Measurements from ENCODE around the gene KRTAP20-4.

The KRTAP20-4 gene

GRCh38 chr21:30616125-30616524, 4.3 kb upstream of the KRTAP20-4 start, which contains the start of gene KRTAP20-1:
Gene KRTAP20-1 (plus strand): TSS chr21:30616425. CDS start chr21:30616455, 30 bp downstream.
- TF ChIP-seq CTCF (IDR thresholded peaks at IDR 0.05; ENCODE audit: low read depth, low read length, missing control alignments): no peak
- in situ Hi-C loops (cut with HindIII; ENCODE audit: low sequenced_read_pairs): no loop called here
- no peak within 1 kb of the TSS for H3K4me3 ChIP-seq (ENCODE audit: low read depth, low read length)
- no peak for DNase-seq (ENCODE audit: low read depth)

DNA sequence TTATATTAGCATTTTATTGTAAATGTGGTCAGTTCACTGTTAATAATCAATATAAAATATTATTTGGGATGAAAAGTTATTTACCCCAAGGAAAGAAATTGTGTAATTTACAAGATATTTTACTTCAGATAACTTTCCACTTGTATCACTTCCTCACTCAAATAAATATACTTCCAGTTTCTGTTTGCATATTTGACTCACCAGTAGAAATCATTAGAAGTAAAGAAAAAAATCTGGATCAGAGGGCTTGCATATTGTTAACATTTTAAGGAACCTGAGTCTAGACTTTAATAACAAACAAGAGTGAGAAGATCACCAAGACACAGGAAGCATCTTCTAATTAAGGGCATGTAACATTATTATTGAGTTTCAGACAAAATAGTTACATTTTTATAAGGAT, 347 bp upstream of the KRTAP20-4 start:
- TF ChIP-seq CTCF (IDR thresholded peaks at IDR 0.05; ENCODE audit: low read depth, low read length, missing control alignments): no peak
- in situ Hi-C loops (cut with HindIII; ENCODE audit: low sequenced_read_pairs): no loop called here
- H3K4me3 ChIP-seq (ENCODE audit: low read depth, low read length): no peak overlapping the region
- DNase-seq (ENCODE audit: low read depth): no peak

DNA sequence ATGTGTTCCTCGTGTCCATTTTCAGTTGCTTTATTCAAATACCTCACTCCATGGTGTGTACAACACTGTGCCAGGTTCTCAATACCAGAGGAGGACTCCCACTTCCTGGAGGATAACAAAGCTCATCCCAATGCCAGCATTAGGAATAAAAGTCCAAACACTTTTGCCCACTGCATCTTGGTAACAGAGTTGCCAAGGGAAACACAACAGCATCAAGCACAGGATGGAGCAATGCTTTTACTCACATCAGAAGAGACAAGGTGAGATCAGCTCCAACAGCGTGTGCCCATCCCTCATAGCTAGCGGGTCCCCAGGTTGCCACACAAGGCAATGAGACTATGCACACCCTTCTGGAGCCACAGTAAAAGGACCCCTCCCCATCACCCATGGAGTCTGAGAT, 2.9 kb downstream of the KRTAP20-4 start:
- TF ChIP-seq CTCF (IDR thresholded peaks at IDR 0.05; ENCODE audit: low read depth, low read length, missing control alignments): no peak
- no peak overlapping the region for H3K4me3 ChIP-seq (ENCODE audit: low read depth, low read length)
- in situ Hi-C loops (cut with HindIII; ENCODE audit: low sequenced_read_pairs): no loop called here
- no peak for DNase-seq (ENCODE audit: low read depth)

DNA sequence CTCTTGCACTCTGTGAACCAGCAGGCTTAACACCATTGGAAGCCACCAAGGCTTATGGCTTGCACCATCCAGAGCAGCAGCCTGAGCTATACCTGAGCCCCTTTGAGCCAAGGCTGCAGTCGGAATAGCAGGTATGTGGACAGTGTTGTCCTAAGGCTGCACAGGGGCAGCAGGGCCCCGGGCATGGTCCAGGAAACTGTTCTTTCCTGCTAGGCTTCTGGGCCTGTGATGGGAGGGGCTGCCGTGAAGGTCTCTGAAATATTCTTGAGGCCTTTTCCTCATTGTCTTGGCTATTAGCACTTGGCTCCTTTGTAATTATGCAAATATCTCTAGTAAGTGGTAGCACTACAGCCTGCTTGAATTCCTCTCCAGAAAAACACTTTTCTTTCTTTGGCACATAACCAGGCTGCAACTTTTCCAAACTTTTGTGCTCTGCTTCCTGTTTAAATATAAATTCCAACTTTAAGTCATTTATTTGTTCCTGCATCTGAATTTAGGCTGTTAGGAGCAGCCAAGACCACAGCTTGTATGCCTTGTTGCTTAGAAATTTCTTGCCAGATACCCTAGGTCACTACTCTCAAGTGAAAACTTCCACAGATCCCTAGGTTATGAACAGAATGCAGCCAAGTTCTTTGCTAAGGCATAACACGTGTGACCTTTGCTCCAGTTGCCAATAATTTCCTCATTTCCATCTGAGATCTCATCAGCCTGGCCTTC, 5.2 kb downstream of the KRTAP20-4 start:
- no peak for DNase-seq (ENCODE audit: low read depth)
- in situ Hi-C loops (cut with HindIII; ENCODE audit: low sequenced_read_pairs): no loop called here
- TF ChIP-seq CTCF (IDR thresholded peaks at IDR 0.05; ENCODE audit: low read depth, low read length, missing control alignments): no peak
- no peak overlapping the region for H3K4me3 ChIP-seq (ENCODE audit: low read depth, low read length)

DNA sequence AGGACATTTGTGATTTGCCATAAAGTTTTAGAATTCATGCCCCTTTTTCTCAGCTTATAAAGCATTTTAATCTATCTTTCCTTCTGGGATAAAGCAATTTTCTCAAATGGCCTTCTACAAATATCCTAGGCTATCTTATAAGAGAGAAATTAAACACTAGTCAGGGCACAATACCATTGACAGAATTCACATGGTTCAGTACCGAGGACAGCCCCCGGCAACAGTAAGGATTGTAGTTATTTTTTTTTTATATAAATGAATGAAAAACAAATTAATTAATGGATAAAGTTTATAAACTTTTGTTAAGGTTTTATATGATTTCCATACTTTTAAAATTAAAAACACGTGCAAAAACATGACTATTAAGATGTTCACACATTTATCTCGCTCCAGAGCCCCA, 7.7 kb downstream of the KRTAP20-4 start:
- no peak overlapping the region for H3K4me3 ChIP-seq (ENCODE audit: low read depth, low read length)
- in situ Hi-C loops (cut with HindIII; ENCODE audit: low sequenced_read_pairs): no loop called here
- TF ChIP-seq CTCF (IDR thresholded peaks at IDR 0.05; ENCODE audit: low read depth, low read length, missing control alignments): no peak
- no peak for DNase-seq (ENCODE audit: low read depth)

GRCh38 chr21:30629200-30629599, 8.8 kb downstream of the KRTAP20-4 start:
- DNase-seq (ENCODE audit: low read depth): no peak
- in situ Hi-C loops (cut with HindIII; ENCODE audit: low sequenced_read_pairs): no loop called here

More at GRCh38 chr21:30629200-30629599, 8.8 kb downstream of the KRTAP20-4 start:
- H3K4me3 ChIP-seq (ENCODE audit: low read depth, low read length): no peak overlapping the region
- TF ChIP-seq CTCF (IDR thresholded peaks at IDR 0.05; ENCODE audit: low read depth, low read length, missing control alignments): no peak

Measured in astrocyte of the cerebellum (primary cell).